NCI-H2081 treated with DMSO at 0.1 percent for 48 hours (cell line): Measurements from ENCODE around the gene NREP.

Experiments
- DNase-seq: peaks from one replicate; lab custom pipeline; 2025; lab: John Stamatoyannopoulos, UW

The NREP gene, protein sequence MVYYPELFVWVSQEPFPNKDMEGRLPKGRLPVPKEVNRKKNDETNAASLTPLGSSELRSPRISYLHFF

DNA sequence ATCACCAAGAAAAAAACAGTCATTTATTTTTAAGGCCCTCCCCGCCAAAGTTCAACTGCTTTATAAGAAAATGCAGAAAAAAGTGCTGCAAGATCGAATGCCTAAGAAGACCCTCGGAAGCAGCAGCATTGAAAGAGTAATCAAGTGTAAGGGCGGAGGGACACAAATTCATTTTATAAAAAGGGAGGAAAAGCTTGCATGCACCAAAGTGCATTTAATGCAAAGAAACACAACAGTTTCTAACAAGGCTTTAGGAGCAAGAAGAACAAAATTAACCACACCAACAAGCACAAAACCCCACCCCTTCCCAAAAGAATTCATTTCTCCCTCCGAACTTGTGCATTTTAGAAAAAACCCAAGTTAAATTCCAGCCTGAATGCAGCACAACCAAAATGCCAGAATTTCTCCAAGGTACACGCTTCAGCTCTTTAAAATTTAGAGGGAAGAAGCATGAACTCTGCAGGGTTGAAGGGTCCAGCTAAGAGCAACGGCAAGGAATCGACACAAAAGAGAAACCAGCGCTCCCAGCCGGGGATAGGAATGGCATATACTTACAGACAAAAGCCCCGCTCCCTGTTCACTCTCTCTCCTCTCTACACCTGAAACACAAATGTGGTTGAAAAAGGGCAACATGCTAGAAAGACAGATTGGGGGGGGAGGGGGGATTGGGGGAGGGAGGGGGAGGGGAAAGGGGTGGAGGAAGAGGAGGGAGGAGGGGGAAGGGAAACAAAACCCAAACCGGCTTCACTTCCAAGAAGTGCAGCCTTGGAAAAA, at the start of gene NREP:
NREP (minus strand) TSS at position 614 of the 774 bp plus-strand sequence. CDS start 1,422 bp downstream, outside the sequence.
- no peak for DNase-seq

DNA sequence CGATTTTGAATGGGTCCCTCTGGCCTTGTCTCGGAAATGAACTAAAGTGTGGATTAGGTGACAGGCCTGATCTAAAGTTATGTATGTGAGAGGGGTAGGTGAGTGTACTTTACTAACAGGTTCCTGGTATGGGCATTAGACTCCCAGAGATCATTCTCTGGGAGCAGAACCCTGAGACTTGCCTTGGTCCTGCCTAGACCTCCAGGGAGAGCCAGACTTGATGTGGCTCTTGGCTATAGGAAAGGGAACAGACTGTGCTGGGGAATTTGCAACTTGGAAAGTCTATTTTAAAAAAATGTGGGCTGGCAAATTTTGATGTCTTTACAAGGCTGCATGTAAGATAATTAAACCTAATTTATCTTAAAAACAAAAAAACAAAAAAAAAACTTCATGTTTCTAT, 49.8 kb upstream of the NREP start:
- no peak for DNase-seq

DNA sequence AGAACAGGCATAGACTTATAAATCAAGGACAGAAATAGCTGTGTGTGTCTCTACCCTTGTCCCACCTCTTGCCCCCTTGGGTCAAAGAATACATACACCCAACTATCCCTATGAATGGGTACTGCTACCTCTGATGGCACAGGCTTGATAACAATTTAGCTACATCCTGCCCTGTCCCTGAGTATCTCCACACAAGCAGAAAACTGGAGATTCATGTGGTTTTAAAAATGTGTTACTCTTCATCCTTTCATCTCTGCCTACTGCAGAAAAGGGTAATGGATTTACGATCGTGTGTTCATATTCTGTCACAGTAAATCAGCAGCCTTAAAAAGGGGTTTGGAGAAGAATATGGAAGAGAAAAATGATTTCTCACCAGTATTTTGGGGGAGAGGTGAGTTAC, 49.2 kb upstream of the NREP start:
- DNase-seq, result no peak

DNA sequence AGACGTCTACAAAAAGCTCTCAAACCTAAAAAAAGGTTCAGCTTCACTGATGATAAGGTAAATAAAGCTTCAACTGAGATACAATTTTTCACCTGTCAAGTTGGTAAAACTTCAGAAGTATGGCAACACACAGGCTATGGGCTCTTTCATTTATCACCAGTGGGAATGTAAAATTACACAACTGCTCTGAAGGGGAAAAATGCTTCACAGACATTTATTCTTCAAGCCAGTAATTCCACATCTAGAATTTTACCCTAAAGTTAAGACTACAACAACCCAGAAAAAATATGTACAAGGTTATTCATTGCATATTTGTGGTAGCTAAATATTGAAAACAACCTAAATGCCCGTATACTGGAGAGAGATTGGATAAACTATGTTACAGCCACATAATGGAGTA, 48.1 kb upstream of the NREP start:
- DNase-seq, result no peak

DNA sequence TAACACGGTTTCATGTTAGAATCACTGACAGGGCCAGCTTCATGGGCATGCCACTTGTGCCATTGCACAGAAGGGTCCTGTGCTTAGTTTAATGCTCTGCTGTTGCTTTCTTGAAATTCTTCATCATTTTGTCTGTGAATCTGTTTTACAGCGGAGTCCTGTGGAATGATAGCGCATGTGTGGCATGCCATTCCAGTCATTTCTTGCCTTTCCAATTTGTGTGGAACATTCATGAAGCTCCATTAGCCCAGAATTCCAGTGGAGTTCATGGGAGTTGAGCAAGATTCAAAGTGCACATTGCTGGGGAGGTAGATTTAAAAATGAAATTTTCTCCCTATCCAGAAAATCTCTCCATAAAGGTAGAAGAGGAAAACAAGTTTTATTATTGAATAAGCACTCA, 43.4 kb upstream of the NREP start:
- DNase-seq, result no peak

DNA sequence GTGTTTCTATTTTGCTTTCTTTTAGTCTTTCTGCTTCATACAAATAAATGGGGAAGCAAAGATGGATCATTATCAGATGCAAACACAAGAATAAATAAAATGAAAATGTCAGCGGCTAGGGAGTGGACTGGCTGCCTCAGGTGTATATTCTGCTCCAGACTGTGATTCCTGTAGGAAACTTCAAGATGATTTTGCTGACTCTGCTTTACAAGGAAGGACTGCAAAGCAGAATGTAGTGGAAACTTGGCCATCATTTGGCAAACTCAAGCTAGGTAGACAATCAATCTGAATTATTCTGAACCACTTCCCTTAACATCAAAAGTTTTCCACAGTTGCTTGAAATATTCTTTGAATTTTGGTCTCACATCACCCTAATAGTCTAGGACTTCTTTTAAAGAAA, 38.1 kb upstream of the NREP start:
- DNase-seq, result no peak

DNA sequence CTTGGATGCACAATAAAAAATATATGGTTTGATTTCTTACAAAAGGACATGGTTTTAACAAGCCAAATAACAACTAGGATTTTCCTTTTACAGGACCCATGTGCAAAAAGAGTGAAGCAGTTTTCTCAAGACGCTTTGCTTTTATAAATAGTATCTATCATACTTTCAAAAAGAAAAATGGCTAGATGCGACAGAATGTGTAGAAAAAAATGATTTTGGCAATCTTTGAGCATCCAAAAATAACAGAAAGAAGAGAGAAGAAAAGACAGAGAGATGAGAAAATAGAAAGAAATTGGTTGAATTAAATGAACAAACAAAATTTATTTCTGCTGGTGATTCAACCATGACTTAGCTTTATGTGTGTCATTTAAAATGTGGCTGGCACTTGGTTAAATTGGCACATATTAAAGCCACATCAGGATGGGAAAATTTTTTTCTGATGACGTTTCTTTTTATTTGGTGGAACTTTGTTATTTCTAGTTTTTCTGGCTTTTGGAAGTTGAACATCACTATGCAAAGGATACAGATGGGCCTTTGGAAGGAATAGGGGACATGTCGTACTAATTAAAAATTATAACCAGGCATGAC, 35.6 kb upstream of the NREP start:
- DNase-seq, result no peak

DNA sequence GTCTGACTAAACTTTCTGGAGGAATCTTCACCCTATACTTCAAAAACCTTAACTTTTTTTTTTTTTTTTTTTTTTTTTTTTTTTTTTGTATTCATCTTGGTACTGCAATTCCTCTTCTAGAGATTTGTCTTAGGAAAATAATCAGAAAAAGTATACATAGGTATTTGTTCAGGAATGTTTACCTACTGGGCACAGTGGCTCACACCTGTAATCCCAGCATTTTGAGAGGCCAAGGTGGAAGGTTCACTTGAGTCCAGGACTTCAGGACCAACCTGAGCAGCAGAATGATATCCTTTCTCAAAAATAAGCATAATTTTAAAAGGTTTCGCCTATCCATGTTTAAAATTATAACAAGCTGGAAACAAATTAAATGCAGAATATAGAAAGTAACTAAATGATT, 33.3 kb upstream of the NREP start:
- no peak for DNase-seq

DNA sequence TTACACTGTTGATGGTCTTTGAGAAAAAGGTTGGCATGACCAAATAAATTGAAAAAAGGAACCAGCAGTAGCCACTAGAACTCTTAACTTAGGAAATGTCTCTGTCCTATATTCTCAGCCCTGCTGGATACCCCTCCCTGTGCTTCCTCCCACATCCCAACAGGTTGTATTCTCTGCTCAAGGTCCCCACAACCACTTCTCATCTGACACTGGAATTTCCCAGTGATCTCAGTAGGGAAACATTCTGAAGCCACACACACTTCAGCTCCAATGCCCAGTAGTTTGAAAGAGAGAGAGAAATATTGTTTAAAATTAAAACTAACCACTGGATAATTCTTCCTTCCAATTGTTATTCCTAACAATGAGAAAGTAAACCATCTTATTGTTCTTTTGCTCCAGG, 30.0 kb upstream of the NREP start:
- DNase-seq, result no peak

DNA sequence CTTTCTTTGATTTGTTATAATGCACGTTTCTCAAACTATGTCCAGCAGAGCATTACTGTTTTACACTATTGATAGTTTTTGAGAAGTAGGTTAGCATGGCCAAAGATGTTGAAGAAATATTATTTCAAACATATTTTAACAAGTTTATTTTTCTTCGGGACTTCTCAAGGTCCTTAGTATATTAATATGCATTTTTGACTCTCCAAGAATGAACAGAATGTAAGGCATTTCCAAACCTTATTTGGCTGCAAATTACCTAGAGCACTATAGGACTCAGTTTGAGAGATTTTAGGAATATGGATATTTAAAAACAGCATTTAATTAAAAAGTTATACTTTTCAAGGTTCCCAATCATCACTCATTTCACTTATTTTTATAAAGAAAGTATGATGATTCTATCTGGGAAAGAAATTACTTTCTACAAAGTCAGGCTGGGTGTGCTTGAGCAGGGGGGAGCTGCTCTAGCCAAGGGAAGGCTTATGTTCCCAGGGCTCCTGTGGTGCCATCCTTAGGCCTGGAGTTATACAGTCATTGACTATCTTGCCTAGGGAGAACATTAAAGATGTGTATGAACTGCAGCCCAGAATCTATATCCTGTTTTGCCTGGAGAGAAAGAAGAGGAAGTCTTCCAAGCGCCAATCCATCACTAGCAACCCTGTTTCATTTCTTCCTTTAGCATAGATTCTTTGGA, 27.6 kb upstream of the NREP start:
- DNase-seq, result no peak

DNA sequence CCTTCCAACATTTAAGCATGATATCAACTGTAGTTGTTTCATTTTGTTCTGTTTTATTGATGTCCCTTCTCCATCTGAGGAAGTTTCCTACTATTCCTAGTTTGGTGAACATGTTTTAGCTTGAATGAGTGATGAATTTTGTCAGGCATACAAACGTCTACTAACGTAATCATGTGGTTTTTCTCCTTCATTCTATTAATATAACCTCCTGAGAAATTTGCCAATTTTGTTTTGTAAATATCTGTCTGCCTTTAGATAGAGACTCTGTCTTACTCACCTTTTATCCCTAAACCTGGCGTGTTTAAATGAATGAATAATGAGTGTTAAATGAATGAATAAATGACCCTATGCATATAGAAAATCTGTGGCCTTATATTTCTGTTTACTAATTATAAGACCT, 26.5 kb upstream of the NREP start:
- no peak for DNase-seq

DNA sequence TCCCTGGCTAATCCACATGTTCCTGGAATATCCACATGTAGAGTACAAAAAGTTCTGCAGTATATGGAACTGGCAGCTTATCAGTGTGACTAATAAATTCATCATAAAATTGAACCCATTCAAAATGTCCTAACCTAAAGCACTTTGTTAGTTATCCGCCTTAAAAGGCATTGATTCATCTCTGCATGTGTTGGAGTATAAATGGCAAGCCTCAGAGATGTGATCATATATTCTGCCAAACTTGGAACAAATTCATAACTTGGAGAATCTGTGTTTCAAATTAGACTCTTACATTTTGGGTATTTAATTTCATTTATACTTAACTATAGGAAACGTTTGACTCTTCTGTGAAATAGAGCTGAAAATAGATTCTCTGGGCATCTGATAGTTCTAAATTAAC, 25.2 kb upstream of the NREP start:
- no peak for DNase-seq

DNA sequence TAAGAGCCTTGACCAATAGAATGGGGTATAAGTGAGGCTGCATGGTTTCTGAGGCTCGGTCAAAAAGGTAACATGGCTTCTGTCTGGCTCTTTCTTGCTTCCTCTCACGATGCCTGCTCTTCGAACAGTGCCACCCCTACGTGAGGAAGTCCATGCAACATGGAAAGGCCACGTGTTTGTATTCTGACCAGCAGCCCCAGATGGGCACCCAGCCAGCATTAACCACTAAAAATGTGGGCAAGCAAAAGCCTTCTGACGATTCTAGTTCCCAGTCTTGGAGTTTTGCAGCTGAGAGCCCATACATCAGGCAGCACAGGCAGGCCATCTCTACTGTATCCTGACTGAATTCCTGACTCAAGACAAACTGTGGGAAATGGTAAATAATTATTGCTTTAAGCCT, 24.2 kb upstream of the NREP start:
- no peak for DNase-seq

DNA sequence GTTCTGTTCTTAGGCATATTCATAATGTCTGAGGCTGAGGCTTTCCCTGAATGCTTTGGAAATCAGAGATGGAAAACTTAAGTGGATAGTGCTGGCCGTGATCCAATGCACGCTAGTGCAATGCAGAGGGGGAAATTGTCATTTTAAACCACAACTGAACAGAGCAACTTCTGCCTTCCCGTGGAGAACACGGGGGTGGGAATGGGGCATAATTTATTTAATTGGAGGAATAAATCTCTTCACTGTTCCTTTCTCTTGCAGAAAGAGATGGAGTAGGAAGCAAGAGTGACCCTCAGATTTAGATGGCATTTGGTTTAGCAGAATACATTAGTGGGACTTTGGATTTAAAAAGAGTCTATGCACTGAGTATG, 22.9 kb upstream of the NREP start:
- no peak for DNase-seq

DNA sequence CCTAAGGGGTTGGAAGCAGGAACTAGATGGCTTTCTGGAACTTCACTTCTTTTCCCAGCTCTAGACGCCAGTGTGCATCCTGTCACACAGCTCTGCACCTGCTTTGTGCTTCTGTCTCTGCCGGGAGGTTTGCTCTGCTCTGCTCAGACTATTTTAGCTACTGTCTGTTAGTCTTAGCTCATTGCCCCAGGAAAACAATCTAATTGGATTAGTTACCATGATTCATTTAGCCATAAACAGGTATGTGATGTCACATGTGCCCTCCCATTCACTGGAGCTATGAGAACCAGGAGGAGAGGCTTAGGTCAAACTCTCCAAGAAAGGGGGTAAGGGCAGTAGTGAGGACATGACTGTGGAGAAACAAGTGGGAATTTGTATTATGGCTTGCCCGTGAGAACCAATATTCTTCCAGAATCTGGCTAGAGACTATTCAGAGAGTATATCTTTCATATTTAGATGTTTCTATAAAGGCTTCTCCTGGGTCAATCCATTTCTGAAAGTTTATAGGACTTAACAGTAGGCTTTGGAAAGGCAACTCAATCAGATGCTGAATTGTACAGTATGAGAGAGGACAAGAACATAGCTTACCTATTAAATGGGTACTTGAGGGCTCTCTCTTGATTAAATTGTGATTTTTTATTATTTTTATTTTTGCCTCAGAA, 22.4 kb upstream of the NREP start:
- no peak for DNase-seq

DNA sequence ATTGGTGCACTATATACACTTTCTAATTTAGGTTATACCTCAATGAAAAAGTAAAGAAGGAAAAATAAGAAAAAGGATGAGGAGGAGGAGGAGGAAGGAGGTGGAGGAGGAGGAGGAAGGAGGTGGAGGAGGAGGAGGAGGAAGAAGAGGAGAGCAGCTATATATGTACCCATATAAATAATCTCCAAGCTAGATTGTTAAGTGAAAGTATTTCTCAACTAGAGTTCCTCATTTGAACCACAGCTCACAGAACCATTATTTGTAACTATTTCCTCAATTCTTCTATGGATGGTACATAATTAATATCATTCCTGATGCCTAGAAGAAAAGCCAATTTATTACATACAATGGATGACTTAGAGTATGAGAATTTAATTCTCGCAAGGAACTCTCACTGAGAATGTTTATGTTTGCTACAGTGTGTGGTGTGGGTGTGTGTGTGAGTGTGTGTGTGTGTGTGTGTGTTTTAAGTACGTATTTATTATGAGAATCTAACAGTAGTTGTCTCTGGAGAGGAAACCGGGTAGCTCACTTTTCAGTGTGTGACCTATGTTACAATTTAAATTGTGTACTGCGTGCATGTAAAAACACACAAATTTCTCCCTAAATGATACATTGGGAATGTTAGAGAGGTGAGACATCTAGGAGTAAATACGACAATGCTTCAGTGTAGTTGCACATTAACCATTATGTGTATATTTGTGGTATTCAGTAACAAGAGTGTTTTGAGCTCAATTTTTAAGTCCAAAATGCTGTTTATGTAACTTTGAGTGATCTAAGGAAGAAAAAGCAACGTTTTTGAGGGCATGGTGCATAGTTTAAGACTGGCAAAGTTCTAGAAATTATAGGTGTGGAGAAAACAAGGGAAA, 20.2 kb upstream of the NREP start:
- no peak for DNase-seq

DNA sequence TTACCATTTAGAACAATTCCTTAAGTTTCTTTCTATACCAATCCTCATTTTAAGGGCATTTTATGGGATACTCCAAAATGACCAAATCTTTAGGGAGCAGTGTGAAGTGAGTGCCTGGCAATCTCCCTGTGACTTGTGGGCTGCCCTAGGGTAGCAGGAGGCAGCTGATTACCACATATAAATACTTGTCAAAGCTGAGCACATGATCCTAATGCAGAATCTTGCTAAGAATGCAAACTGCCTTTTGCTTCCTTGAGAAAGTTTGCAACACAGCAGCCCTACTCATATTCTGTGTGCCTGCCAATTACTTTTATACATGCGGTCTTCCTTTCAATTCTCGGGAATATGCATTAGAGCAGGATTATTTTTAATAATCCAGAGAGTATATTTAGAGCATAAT, 18.2 kb upstream of the NREP start:
- no peak for DNase-seq

DNA sequence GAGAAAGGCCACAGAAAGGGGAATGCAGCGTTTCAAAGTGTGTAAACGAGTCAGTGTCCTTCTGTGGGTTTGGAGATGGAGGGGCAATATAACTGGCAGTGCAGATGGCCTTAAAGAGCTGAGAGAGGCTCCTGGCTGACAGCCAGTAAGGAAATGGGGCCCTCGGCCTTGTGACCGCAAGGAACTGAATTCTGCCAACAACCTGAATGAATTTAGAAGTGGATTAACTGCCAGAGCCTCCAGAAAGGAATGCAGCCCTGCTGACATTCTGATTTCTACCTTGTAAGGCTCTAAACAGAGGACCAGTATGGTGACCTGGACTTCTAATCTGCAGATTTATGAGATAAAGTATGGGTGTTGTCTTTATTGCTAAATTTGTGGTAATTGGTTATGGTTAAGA, 17.5 kb upstream of the NREP start:
- no peak for DNase-seq

DNA sequence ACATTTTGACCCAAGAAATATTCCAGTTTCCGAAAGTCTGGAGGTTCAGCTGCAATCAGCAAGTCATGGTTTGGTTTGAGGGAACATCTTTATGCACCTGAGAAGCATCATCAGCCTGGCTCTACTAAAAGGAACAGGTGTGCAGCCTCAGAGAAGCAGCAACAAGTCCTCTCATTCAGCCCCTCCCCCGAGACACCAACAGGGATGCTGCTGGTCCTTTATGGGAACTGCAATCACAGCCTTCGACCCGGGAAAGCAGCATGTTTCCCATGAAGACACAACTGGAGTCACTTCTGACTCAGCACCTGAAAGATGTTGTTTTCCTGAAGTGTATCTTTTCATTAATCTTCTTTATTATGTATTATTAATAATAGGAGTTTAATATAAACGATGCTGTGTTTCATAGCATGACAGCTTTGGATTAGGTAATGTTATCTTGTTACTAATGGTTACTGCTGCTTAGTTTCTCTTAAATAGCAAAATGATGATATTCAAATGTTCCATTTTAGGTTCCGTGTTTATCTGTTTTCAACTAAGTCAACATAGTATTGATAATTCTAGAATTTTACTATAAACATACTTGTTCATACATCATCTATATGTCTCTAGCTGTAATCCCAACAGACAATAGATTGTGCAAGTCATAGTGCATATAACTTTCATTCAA, 15.6 kb upstream of the NREP start:
- DNase-seq, result no peak

DNA sequence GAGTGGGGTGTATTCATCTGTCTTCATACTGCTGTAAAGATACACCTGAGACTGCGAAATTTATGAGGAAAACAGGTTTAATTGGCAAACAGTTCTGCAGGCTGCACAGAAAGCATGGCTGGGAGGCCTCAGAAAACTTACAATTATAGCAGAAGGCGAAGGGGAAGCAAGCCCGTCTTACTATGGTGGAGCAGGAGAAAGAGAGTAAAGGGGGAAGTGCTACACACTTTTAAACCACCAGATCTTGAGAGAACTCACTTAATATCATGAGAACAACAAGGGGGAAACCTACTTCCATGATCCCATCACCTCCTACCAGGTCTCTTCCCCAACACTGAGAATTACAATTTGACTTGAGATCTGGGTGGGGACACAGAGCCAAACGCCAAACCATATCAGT, 12.5 kb upstream of the NREP start:
- no peak for DNase-seq
